SH-SY5Y (cell line): ENCODE measurements around the gene GP1BA.

Experiments
- GATA2 ChIP-seq: IDR thresholded peaks from 2 replicates; pipeline ENCODE4 v1.6.1; 2011; ENCODE audit warnings: mild to moderate bottlenecking, low read depth, low read length
- GATA3 ChIP-seq: IDR thresholded peaks from 2 replicates; pipeline ENCODE4 v1.6.1; 2011; ENCODE audit warnings: low read depth, mild to moderate bottlenecking, low read length, moderate library complexity

- TF ChIP-seq GATA3 = no peak
- TF ChIP-seq GATA2 = no peak
These were observed 7.9 kb downstream of the GP1BA start, which contains the start of the genes RNF167 and SLC25A11 for GRCh38 chr17:4939796-4940554.
